HG03095 (cell line): ENCODE data around the gene ASS1.

Source experiments
- ATAC-seq: cut with Tn5 transposase; IDR thresholded peaks from one replicate; pipeline ENCODE4 v1.9.1; 2021; ENCODE audit warnings: moderate library complexity; ENCODE audit not compliant: unreplicated experiment

Gene ASS1

DNA sequence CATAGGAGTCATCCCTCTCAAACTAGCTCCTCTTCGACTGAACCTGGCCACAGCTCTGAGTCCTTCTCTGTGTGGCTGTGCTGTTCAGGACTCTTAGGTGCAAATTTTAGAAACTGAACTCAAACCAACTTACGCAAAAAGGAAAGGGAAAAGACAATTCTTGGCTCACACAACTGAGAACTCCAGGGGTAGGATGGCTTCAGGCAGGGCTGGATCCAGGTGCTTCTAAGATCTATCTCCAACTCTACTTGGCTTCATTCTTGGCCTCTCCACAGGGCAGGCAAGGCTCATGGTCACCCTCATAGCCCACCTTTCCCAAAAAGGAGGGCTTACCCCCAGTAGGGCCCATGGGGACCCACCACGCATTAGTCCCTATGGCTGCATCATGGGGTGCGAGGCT is 8.1 kb downstream of the ASS1 start:
- no peak for ATAC-seq

DNA sequence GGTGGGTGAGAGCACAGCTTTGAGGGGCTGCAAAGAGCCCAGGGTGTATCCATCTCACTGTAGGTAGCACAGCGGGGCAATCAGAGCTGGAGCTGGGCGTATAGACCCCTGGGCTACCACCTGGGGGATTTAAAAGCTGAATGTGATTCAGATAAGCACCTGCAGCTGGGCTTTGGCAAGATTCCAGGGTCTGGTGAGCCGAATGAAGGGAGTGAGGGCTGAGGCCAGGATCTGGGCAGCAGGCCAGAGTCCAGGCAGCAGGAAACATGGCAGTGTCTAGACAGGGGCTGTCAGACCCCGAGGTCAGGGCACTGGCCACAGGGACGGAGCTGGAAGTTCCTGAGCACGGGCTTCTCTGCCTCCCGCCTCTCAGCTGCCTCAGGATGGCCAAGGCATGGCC is 8.7 kb downstream of the ASS1 start:
- ATAC-seq = no peak

- no peak for ATAC-seq
These were observed 9.5 kb downstream of the ASS1 start for GRCh38 chr9:130454096-130454811.

DNA sequence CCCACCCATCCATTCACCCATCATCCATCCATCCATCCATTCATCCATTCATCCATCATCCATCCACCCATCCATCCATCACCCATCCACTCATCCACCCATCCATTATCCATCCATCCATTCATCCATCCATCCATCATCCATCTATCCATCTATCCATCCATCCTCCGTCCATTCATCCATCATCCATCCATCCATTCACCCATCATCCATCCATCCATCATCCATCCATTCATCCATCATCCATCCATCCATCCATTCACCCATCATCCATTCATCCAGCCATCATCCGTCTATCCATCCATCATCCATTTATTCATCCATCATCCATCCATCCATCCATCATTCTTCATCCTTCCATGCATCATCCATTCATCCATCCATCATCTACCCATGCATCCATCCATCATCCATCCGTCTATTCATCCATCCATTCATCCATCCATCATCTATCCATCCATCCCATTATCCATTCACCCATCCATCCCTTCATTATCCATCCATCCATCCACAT is 10.1 kb downstream of the ASS1 start:
- no peak for ATAC-seq

DNA sequence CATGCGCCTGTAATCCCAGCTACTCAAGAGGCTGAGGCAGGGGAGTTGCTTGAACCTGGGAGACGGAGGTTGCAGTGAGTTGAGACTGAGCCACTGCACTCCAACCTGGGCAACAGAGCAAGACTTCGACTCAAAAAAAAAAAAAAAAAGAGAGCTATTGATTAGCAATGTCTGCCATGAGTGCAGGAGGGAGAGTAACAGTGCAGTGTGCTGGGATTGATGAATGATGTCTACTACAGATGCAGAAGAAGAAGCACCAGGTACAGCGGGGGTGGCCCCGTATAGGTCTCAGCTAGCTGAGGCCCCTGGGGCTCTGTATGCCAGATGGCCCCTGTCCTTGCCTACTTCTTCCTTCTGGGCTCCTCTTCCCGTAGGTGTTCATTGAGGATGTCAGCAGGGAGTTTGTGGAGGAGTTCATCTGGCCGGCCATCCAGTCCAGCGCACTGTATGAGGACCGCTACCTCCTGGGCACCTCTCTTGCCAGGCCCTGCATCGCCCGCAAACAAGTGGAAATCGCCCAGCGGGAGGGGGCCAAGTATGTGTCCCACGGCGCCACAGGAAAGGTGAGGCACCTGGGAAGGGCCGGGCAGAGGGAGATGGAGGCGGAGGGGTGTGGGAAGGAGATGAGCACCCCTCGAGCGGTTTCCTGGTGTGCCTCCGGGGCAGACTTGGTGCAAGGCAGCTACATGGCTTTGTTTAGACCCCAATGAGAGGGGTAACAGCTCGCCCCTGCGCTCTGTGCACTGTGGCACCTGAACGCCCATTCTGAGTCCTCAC is 13.5 kb downstream of the ASS1 start:
- ATAC-seq = no peak

GRCh38 chr9:130458804-130459067 is 14.0 kb downstream of the ASS1 start:
- no peak for ATAC-seq

DNA sequence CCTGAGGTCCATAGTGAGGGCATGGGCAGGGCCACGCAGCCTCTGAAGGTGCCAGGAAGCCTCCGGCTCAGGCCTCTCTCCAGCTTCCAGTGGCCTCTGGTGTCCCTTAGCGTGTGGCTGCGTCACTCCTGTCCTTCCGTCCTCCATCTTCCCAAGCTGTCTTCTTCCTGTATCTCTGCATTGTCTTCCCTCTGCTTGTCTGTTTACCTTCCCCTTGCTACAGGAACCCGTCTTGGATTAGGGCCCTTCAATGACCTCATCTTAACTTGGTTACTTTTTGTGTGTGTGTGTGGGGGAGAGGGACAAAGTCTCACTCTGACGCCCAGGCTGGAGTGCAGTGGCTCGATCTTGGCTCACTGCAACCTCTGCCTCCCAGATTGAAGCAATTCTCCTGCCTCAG is 14.4 kb downstream of the ASS1 start:
- ATAC-seq = no peak

GRCh38 chr9:130459941-130460669 is 15.3 kb downstream of the ASS1 start:
- ATAC-seq = no peak

DNA sequence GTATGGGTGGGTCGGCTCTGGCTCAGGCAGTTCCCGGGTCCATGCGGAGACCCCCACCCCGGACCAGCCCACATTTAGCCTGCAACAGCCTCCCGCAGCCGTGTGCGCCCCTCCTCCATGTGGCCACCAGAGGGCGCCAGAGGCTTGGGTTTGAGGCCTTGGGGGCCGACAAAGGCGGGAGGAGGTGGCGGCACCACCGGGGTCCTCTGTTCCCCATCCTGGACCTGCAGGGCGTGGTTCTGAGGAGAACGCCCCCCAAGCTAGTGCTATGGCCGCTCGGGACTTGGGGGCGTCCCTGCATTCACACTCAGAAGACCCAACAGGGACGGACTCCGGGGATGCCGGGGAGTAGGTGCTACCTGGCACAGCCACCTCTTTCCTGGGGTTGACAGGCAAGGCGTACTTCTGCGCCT is 16.5 kb downstream of the ASS1 start:
- ATAC-seq = no peak

GRCh38 chr9:130461731-130462130 is 17.0 kb downstream of the ASS1 start:
- no peak for ATAC-seq

GRCh38 chr9:130462685-130463540 is 18.2 kb downstream of the ASS1 start:
- no peak for ATAC-seq

- ATAC-seq = no peak
These were observed 19.3 kb downstream of the ASS1 start for GRCh38 chr9:130463763-130464745.

GRCh38 chr9:130465383-130466096 is 20.8 kb downstream of the ASS1 start:
- ATAC-seq = no peak

DNA sequence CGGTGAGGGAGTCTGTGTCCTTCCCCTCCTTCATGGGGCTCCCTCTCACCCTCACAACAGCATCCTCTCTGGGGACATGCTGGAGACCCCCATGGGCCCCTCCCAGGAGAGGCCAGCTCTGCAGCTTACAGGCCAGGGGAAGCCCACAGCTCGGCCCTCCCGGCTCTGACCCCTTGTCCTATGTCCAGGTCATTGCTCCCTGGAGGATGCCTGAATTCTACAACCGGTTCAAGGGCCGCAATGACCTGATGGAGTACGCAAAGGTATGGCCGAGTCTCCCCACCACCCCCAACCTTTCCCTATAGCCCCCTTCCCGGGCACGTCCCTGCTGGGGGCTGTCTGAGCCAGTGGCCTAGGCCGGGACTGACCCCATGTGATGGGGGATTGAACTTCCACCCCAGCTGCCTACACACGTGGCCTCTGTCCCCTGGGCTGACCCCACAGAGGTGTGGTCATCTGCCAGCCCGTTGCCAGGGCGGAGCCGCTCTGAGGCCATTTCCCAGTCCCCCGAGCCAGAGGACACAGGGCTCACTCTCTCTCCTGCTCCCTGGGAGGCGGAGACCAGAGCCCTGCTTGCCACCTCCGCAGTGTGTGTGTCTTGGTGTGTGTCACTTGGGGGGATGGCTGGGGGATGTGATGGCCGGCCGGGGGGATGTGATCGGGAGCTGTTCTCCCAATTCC is 21.9 kb downstream of the ASS1 start:
- ATAC-seq = no peak

DNA sequence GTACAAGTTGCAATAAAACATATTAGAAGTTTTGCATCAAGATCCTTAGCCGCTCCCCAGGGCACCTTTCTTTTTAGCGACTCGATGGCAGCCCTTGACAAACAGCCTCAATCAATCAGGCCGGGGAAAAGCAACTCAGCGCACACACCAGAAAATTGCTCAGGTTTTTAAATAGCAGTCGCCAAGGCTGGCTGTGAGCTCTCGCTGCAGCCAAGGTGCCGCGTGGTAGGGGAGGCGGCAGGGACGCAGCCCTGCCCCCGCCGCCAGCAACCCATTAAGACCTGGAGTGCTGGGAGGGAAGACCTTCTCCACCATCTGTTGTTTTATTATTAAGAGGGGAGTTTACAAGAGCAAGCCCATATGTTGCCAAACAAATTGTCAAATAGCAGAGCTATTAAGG is 22.6 kb downstream of the ASS1 start:
- no peak for ATAC-seq

- no peak for ATAC-seq
These were observed 23.8 kb downstream of the ASS1 start for GRCh38 chr9:130468566-130468965.

DNA sequence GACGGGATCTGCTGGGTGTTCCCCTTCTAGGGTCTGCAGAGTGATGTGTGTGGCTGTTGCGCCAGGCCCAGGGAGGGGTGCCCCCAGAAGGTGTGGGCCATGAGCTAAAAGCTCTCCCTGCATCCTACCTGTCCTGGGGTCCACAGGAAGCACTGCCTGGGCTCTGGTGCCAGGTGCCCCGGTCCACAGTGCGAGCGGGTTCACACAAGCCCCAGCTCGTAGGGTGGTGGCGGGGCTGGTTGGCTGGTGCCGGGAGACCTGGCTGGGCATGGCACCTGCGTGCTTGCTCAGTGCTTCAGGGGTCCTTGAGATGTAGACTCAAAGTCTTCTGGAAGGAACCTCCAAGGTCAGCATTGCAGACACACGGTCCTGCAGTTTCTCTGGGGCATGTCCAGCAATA is 25.5 kb downstream of the ASS1 start:
- no peak for ATAC-seq

DNA sequence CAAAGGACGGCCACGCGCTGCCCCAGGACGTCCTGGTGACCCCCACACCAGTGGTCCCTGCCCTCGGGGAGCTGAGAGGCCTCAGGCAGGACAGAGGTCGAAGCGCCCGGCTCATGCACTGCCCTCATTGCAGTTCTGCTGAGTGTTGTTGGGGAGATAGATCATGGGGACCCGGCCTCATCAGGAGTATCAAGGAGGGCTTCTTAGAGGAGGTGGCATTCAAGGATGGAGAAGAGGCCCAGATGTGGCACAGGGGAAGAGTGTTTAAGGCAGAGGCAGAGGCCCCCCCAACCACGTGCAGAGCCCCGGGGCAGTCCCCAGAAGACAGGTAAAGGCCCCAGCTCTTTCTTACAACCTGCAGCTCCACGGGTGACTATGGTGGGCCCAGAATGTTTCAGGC is 26.2 kb downstream of the ASS1 start:
- no peak for ATAC-seq
